ENCODE measurements around the gene LSAMP. TPM values are rescaled to one million over a fixed set of nuclear protein-coding genes. Genes with fewer than 3 reads are reported as not detected.

LSAMP gene
- total and polyA plus RNA-seq, 2 donors (not counting 3 experiments of a cell fraction or from before 2014, with no cell fraction given), result not detected

GRCh38 chr3:115885621-115886020 lies 559.7 kb downstream of the LSAMP start:
- no peak for DNase-seq (ENCODE audit: low read depth, low spot score)
- intact Hi-C loops (cut with micrococcal nuclease), result no loop called here

More at GRCh38 chr3:115885621-115886020, 559.7 kb downstream of the LSAMP start:
- BruUV-seq (replicated peaks), result no TSS peak
- TF ChIP-seq JUN (IDR thresholded peaks at IDR 0.05; ENCODE audit: borderline replicate concordance, insufficient read depth, insufficient read length, low read depth) (no peak), FOS (IDR thresholded peaks at IDR 0.05; ENCODE audit: borderline replicate concordance, insufficient read depth, low read length) (no peak), EZH2 (IDR thresholded peaks at IDR 0.05; ENCODE audit: borderline replicate concordance, low read depth, low read length, severe bottlenecking) (no peak), MYC (IDR thresholded peaks at IDR 0.05; ENCODE audit: low read depth, low read length) (no peak), POLR2A (IDR thresholded peaks at IDR 0.05; ENCODE audit: low read depth, low read length) (no peak), GATA2 (IDR thresholded peaks at IDR 0.05; ENCODE audit: insufficient read depth, insufficient read length, low read depth, low read length) (no peak), CTCF (IDR thresholded peaks at IDR 0.05; ENCODE audit: extremely low read depth in 1 of 2, insufficient read depth in 1 of 2, low read depth in 1 of 2, low read length in 2 of 2) (no peak), POLR2AphosphoS5 (IDR thresholded peaks at IDR 0.05; ENCODE audit: insufficient read depth, low read depth, low read length) (no peak), MAX (IDR thresholded peaks at IDR 0.05; ENCODE audit: insufficient read depth, insufficient read length) (no peak)
- Histone ChIP-seq H2AFZ (ENCODE audit: low read depth, low read length) (no peak overlapping the region), H3K9me1 (replicated peaks; ENCODE audit: control insufficient read depth, extremely low read depth, insufficient read depth, low read length) (no peaks in the 10 kb centered on the region), H3K27me3 (ENCODE audit: control insufficient read depth in 2 of 2, insufficient read depth in 2 of 2, low read length in 2 of 2) (no peaks in the 10 kb centered on the region), H3K4me2 (ENCODE audit: insufficient read depth, low read length) (no peak overlapping the region), H3K27ac (ENCODE audit: insufficient read depth, low read depth, low read length) (no peak overlapping the region), H3K79me2 (ENCODE audit: control insufficient read depth, insufficient read depth, low read length) (no peaks in the 10 kb centered on the region), H4K20me1 (replicated peaks; ENCODE audit: control insufficient read depth, extremely low read depth, insufficient read depth, low read length) (no peaks in the 10 kb centered on the region), H3K36me3 (ENCODE audit: control insufficient read depth in 2 of 2, extremely low read depth in 1 of 2, insufficient read depth in 2 of 2, low read length in 2 of 2) (no peaks in the 10 kb centered on the region), H3K4me3 (replicated peaks in 1 of 3; ENCODE audit: insufficient read depth in 1 of 3, low read depth in 1 of 3, low read length in 3 of 3) (no peak overlapping the region), H3K9ac (replicated peaks; ENCODE audit: extremely low read depth, insufficient read depth, low read length) (no peak overlapping the region), H3K9me3 (replicated peaks; ENCODE audit: control insufficient read depth, insufficient read depth, low read length) (no peaks in the 10 kb centered on the region), H3K4me1 (ENCODE audit: control insufficient read depth, extremely low read depth, insufficient read depth, low read length) (no peaks in the 10 kb centered on the region)
- CTCF ChIA-PET, result no interaction called here
- no peak for FAIRE-seq
- dilution Hi-C loops (cut with MboI; ENCODE audit: extremely low pct_ligation_motif_present, low sequenced_read_pairs), result no loop called here
- POLR2A ChIA-PET, result no interaction called here
